T1000 (cell line): ENCODE measurements around the gene C1orf21.
"Not testable (repeated sequence)": the region's sequence is repeated elsewhere in the genome, so short reads cannot be mapped to it uniquely, and the experiment has no call there.

Experiments
- DNase-seq: peaks from one replicate; lab custom pipeline; 2025; ENCODE audit warnings: mixed read lengths; lab: John Stamatoyannopoulos, UW

The C1orf21 gene

GRCh38 chr1:184386312-184387068 lies at the start of gene C1orf21:
Gene C1orf21, plus strand, starts transcription at chr1:184387029. Its CDS starts 90,481 bp downstream, at chr1:184477510.
- peak; percentile 76 for DNase-seq

- not testable (repeated sequence) for DNase-seq
Observed at GRCh38 chr1:184337865-184338264, 49.0 kb upstream of the C1orf21 start.

- no peak for DNase-seq
Observed at GRCh38 chr1:184340984-184341383, 45.8 kb upstream of the C1orf21 start.

GRCh38 chr1:184350573-184350972 lies 36.3 kb upstream of the C1orf21 start:
- DNase-seq = no peak

- DNase-seq = no peak
Observed at GRCh38 chr1:184351416-184351975, 35.3 kb upstream of the C1orf21 start.

- DNase-seq = no peak
Observed at GRCh38 chr1:184352776-184353175, 34.1 kb upstream of the C1orf21 start.

- DNase-seq = no peak
Observed at GRCh38 chr1:184354719-184355118, 32.1 kb upstream of the C1orf21 start.

- no peak for DNase-seq
Observed at GRCh38 chr1:184356891-184357290, 29.9 kb upstream of the C1orf21 start.

GRCh38 chr1:184358256-184358655 lies 28.6 kb upstream of the C1orf21 start:
- no peak for DNase-seq

- no peak for DNase-seq
Observed at GRCh38 chr1:184359909-184360308, 26.9 kb upstream of the C1orf21 start.

- DNase-seq = no peak
Observed at GRCh38 chr1:184362876-184363275, 24.0 kb upstream of the C1orf21 start.

- DNase-seq = no peak
Observed at GRCh38 chr1:184365699-184366098, 21.1 kb upstream of the C1orf21 start.

GRCh38 chr1:184366997-184367396 lies 19.8 kb upstream of the C1orf21 start:
- DNase-seq = no peak

GRCh38 chr1:184367427-184368038 lies 19.3 kb upstream of the C1orf21 start:
- no peak for DNase-seq

GRCh38 chr1:184368354-184368753 lies 18.5 kb upstream of the C1orf21 start:
- DNase-seq = no peak

- DNase-seq = no peak
Observed at GRCh38 chr1:184370850-184371249, 16.0 kb upstream of the C1orf21 start.

GRCh38 chr1:184373155-184373554 lies 13.7 kb upstream of the C1orf21 start:
- DNase-seq = no peak

- no peak for DNase-seq
Observed at GRCh38 chr1:184376369-184376768, 10.5 kb upstream of the C1orf21 start.

GRCh38 chr1:184379111-184379752 lies 7.6 kb upstream of the C1orf21 start:
- DNase-seq = no peak

GRCh38 chr1:184380468-184380867 lies 6.4 kb upstream of the C1orf21 start:
- DNase-seq = no peak

GRCh38 chr1:184383772-184384323 lies 3.0 kb upstream of the C1orf21 start:
- DNase-seq = no peak

GRCh38 chr1:184385865-184386311 lies 941 bp upstream of the C1orf21 start:
- DNase-seq = no peak
